HepG2 (cell line): ENCODE measurements around the gene NARF. TPM values are rescaled to one million over a fixed set of nuclear protein-coding genes. Genes with fewer than 3 reads are reported as not detected.

ENCODE experiments used
- CREB1 ChIP-seq, 2 experiments: fragments of 450-650 bp in 1 of 2; IDR thresholded peaks; 2 replicates each; pipeline ENCODE4 v1.6.1; 2016 to 2017; ENCODE audit warnings: control low read depth in 1 of 2, mild to moderate bottlenecking in 1 of 2, missing compliant biosample characterization in 1 of 2, missing genetic modification characterization in 1 of 2
- MXD4 ChIP-seq: IDR thresholded peaks from 2 replicates; pipeline ENCODE4 v1.6.1; 2016; ENCODE audit warnings: mild to moderate bottlenecking, missing biosample characterization, missing genetic modification reagents
- PREB ChIP-seq: sonication (generic); formaldehyde crosslinking; IDR thresholded peaks from 2 replicates; pipeline ENCODE4 v1.4.0; 2020; ENCODE audit warnings: missing genetic modification reagents
- RFX1 ChIP-seq: fragments of 450-650 bp; IDR thresholded peaks from 2 replicates; pipeline ENCODE4 v1.6.1; 2017
- TIGD3 ChIP-seq: sonication (generic); formaldehyde crosslinking; IDR thresholded peaks from 2 replicates; pipeline ENCODE4 v1.5.1; 2020; ENCODE audit warnings: mild to moderate bottlenecking, missing genetic modification reagents, borderline replicate concordance
- YY1 ChIP-seq: IDR thresholded peaks from 2 replicates; pipeline ENCODE4 v1.6.1; 2011; ENCODE audit warnings: low read length, low read depth, moderate library complexity, mild to moderate bottlenecking; ENCODE audit not compliant: insufficient read depth, insufficient replicate concordance
- ZFP62 ChIP-seq: sonication (generic); formaldehyde crosslinking; IDR thresholded peaks from 2 replicates; pipeline ENCODE4 v1.4.0; 2020; ENCODE audit warnings: missing genetic modification reagents
- ZFY ChIP-seq: sonication (generic); formaldehyde crosslinking; IDR thresholded peaks from 2 replicates; pipeline ENCODE4 v1.4.0; 2020; ENCODE audit warnings: missing genetic modification reagents
- ZNF18 ChIP-seq: sonication (generic); formaldehyde crosslinking; IDR thresholded peaks from 2 replicates; pipeline ENCODE4 v1.8.0; 2022; ENCODE audit warnings: mild to moderate bottlenecking, missing genetic modification reagents; ENCODE audit not compliant: insufficient replicate concordance
- ZNF276 ChIP-seq: sonication (generic); formaldehyde crosslinking; IDR thresholded peaks from 2 replicates; pipeline ENCODE4 v1.4.0; 2020; ENCODE audit warnings: mild to moderate bottlenecking, low read depth, missing genetic modification reagents
- ZNF33A ChIP-seq: sonication (generic); formaldehyde crosslinking; IDR thresholded peaks from 2 replicates; pipeline ENCODE4 v1.5.1; 2020; ENCODE audit warnings: missing genetic modification reagents, mild to moderate bottlenecking, moderate library complexity, borderline replicate concordance
- ZNF431 ChIP-seq: sonication (generic); formaldehyde crosslinking; IDR thresholded peaks from 2 replicates; pipeline ENCODE4 v1.9.0; 2022; ENCODE audit warnings: missing genetic modification reagents, low read depth, mild to moderate bottlenecking, borderline replicate concordance
- ZNF512B ChIP-seq: sonication (generic); formaldehyde crosslinking; IDR thresholded peaks from 2 replicates; pipeline ENCODE4 v1.5.1; 2020; ENCODE audit warnings: missing genetic modification reagents, mild to moderate bottlenecking, borderline replicate concordance
- ZNF569 ChIP-seq: sonication (generic); formaldehyde crosslinking; IDR thresholded peaks from 2 replicates; pipeline ENCODE4 v1.5.0; 2020; ENCODE audit warnings: mild to moderate bottlenecking, missing genetic modification reagents, moderate library complexity, borderline replicate concordance
- ZNF574 ChIP-seq: sonication (generic); formaldehyde crosslinking; IDR thresholded peaks from 2 replicates; pipeline ENCODE4 v1.4.0; 2020; ENCODE audit warnings: missing genetic modification reagents
- polyA plus RNA-seq, 8 experiments: library from polyadenylated mRNA; depleted of rRNA in 3 of 8; stranded (reverse) in 7 of 8; unstranded in 1 of 8; fragments of >200 nt; fragmentation: Illumina TruSeq in 4 of 8; extraction: Trizol in 4 of 8; gene quantifications; 2 replicates each; pipeline versions ENCODE4 v1.2.1 to v1.2.3, GENCODE V29; 2011 to 2016; ENCODE audit warnings: low read depth in 4 of 8, missing spikeins in 1 of 8, mixed read lengths in 1 of 8; ENCODE audit not compliant: insufficient read depth in 1 of 8
- total RNA-seq, 5 experiments: library from RNA; depleted of rRNA; stranded (reverse); fragments of >200 nt; fragmentation: Illumina TruSeq; extraction: Trizol; gene quantifications; 2 replicates each; pipeline ENCODE4 v1.2.3, GENCODE V29; 2016; ENCODE audit warnings: low read depth in 1 of 5

NARF gene
- total and polyA plus RNA-seq, 2 of the 13 experiments (the other 11 are each of a cell fraction or from before 2014, with no cell fraction given), result 61.1 to 144 TPM

GRCh38 chr17:82414548-82415281, 43.8 kb upstream of the NARF start (continued):
- TF ChIP-seq YY1 (peak; percentile 18), ZNF569 (CRISPR knock-in tag) (no peak; the same call in 1 of the 2 replicates), ZNF431 (peak; percentile 75), ZFP62 (CRISPR knock-in tag) (no peak), TIGD3 (CRISPR knock-in tag) (peak; percentile 88; the same call in 1 of the 2 replicates), ZNF512B (peak; percentile 77; the same call in 1 of the 2 replicates), ZNF276 (CRISPR knock-in tag) (peak; percentile 75; the same call in 1 of the 2 replicates), MXD4 (CRISPR knock-in tag) (peak; percentile 73), ZNF574 (CRISPR knock-in tag) (peak; percentile 86), PREB (CRISPR knock-in tag) (0 out of 2 replicates have a peak, but pooled peaks have one; percentile 93), ZFY (peak; percentile 69), RFX1 (no peak), ZNF18 (CRISPR knock-in tag) (peak; percentile 95), ZNF33A (no peak), CREB1 (IDR thresholded peaks at IDR 0.05) (no peak), CREB1 (CRISPR knock-in tag; IDR thresholded peaks at IDR 0.05) (no peak)
